B cell (primary cell): ENCODE measurements around the gene KCNJ14. TPM values are rescaled to one million over a fixed set of nuclear protein-coding genes. Genes with fewer than 3 reads are reported as not detected.

ENCODE experiments used
- ATAC-seq: fragments of 200-7000 bp; cut with Tn5 transposase; one replicate; pipeline ENCODE4 v1.10.0; 2021; ENCODE audit warnings: low read depth, mild to moderate bottlenecking, moderate number of reproducible peaks, moderate library complexity
- CTCF ChIA-PET: fragments of 350-600 bp; sonication (Branson Sonifier 250); formaldehyde crosslinking; loops from one replicate; lab custom pipeline; 2021; ENCODE audit warnings: antibody characterized with exemption, inconsistent platforms; lab: Charles Lee
- POLR2A ChIA-PET: fragments of 350-600 bp; sonication (Branson Sonifier 250); formaldehyde crosslinking; loops from one replicate; lab custom pipeline; 2021; ENCODE audit warnings: antibody characterized with exemption; lab: Charles Lee
- DNase-seq: peaks from one replicate; pipeline ENCODE4 v3.0.0; 2013
- H2AFZ ChIP-seq: 2 replicates; pipeline ENCODE4 v1.6.1; 2012; ENCODE audit warnings: mild to moderate bottlenecking, low read depth, low read length; ENCODE audit not compliant: insufficient read depth, poor library complexity, severe bottlenecking
- H3K27ac ChIP-seq, 2 donors: 1 replicate in 1 of 2; 2 replicates in 1 of 2; pipeline ENCODE4 v1.5.1; 2012 to 2013; ENCODE audit warnings: low read length in 2 of 2, mild to moderate bottlenecking in 2 of 2, moderate library complexity in 1 of 2
- H3K27me3 ChIP-seq, 4 experiments: fragments of 200-600 bp in 1 of 4; sonication (generic) in 1 of 4; replicated peaks in 1 of 4; 1 replicate in 2 of 4; 2 replicates in 2 of 4; pipeline versions ENCODE4 v1.6.1 to v1.7.0; 2013 to 2016; ENCODE audit warnings: low read length in 3 of 4, mild to moderate bottlenecking in 2 of 4, mixed read lengths in 1 of 4, moderate library complexity in 1 of 4; ENCODE audit not compliant: insufficient read depth in 4 of 4, control insufficient read depth in 3 of 4; ENCODE audit errors: control extremely low read depth in 1 of 4
- H3K36me3 ChIP-seq, 2 experiments: replicated peaks in 1 of 2; 1 replicate in 1 of 2; 2 replicates in 1 of 2; pipeline versions ENCODE4 v1.6.1 to v1.7.1; 2013; ENCODE audit warnings: low read length in 1 of 2; ENCODE audit not compliant: insufficient read depth in 2 of 2, control insufficient read depth in 1 of 2; ENCODE audit errors: control extremely low read depth in 1 of 2, extremely low read depth in 1 of 2
- H3K4me1 ChIP-seq, 2 donors: fragments of 200-600 bp in 1 of 2; sonication (generic) in 1 of 2; 1 replicate in 1 of 2; 2 replicates in 1 of 2; pipeline versions ENCODE4 v1.5.1 to v1.6.1; 2013 to 2017; ENCODE audit warnings: low read length in 2 of 2; ENCODE audit not compliant: control insufficient read depth in 2 of 2, insufficient read depth in 2 of 2
- H3K4me2 ChIP-seq: replicated peaks from 2 replicates; pipeline ENCODE3; 2012; ENCODE audit warnings: mild to moderate bottlenecking, low read depth, low read length; ENCODE audit not compliant: poor library complexity, severe bottlenecking
- H3K4me3 ChIP-seq, 5 experiments: fragments of 200-600 bp in 1 of 5; sonication (generic) in 1 of 5; 1 replicate in 3 of 5; 2 replicates in 2 of 5; pipeline versions ENCODE4 v1.5.1 to v1.7.0; 2011 to 2016; ENCODE audit warnings: low read length in 4 of 5, mild to moderate bottlenecking in 4 of 5, low read depth in 2 of 5, control low read depth in 1 of 5, moderate library complexity in 1 of 5; ENCODE audit not compliant: insufficient read depth in 1 of 5; ENCODE audit errors: control extremely low read depth in 1 of 5, extremely low read depth in 1 of 5
- H3K79me2 ChIP-seq: fragments of 200-600 bp; sonication (generic); one replicate; pipeline ENCODE4 v1.6.0; 2016; ENCODE audit warnings: low read length; ENCODE audit not compliant: control insufficient read depth, insufficient read depth
- H3K9ac ChIP-seq: fragments of 200-600 bp; sonication (generic); 2 replicates; pipeline ENCODE4 v1.6.1; 2017; ENCODE audit warnings: mild to moderate bottlenecking, low read length, moderate library complexity
- H3K9me3 ChIP-seq, 3 donors: one replicate each; pipeline versions ENCODE4 v1.6.1 to v1.7.1; 2013; ENCODE audit warnings: low read length in 2 of 3; ENCODE audit not compliant: control insufficient read depth in 2 of 3, insufficient read depth in 1 of 3; ENCODE audit errors: control extremely low read depth in 1 of 3
- H4K20me1 ChIP-seq: 2 replicates; pipeline ENCODE4 v1.6.0; 2012; ENCODE audit warnings: mild to moderate bottlenecking, low read length; ENCODE audit not compliant: insufficient read depth, control insufficient read depth, poor library complexity, severe bottlenecking
- H3K27ac Mint-ChIP-seq: one replicate; pipeline ENCODE4 v1.8.0; 2021; ENCODE audit warnings: mixed read lengths
- H3K27me3 Mint-ChIP-seq: one replicate; pipeline ENCODE4 v1.8.0; 2021; ENCODE audit warnings: mixed read lengths
- H3K4me1 Mint-ChIP-seq: one replicate; pipeline ENCODE4 v1.8.0; 2021; ENCODE audit warnings: mixed read lengths
- H3K4me3 Mint-ChIP-seq: one replicate; pipeline ENCODE4 v1.8.0; 2021; ENCODE audit warnings: mixed read lengths
- H3K9me3 Mint-ChIP-seq: one replicate; pipeline ENCODE4 v1.8.0; 2022; ENCODE audit warnings: mixed read lengths; ENCODE audit not compliant: insufficient read depth
- EZH2 ChIP-seq: IDR thresholded peaks from 2 replicates; pipeline ENCODE4 v1.6.1; 2012; ENCODE audit warnings: borderline replicate concordance, low read depth, mild to moderate bottlenecking, moderate library complexity, low read length; ENCODE audit not compliant: insufficient read depth, poor library complexity, severe bottlenecking
- WGBS: methylation state at CpG from one replicate; pipeline ENCODE4 v1.1.5; 2013; ENCODE audit warnings: missing lambda C conversion rate; ENCODE audit not compliant: insufficient coverage; 5-methylcytosine and 5-hydroxymethylcytosine counted together
- intact Hi-C: fragments of 100-400 bp; cut with micrococcal nuclease; formaldehyde crosslinking; loops from one replicate; pipeline ENCODE4 v1.10.0; 2022
- polyA plus RNA-seq: library from polyadenylated mRNA; depleted of rRNA; stranded (reverse); fragments of >200 nt; gene quantifications from 2 replicates; pipeline ENCODE4 v1.2.3, GENCODE V29; 2012
- total RNA-seq, 2 donors: library from RNA; stranded (reverse); fragments of 120-200 nt in 1 of 2; gene quantifications; 1 replicate in 1 of 2; 2 replicates in 1 of 2; pipeline versions ENCODE4 v1.2.3 to v1.2.4, GENCODE V29; 2013 to 2022
- TF ChIP-seq, protein P1 (sequence below): fragments of 200-600 bp; IDR thresholded peaks from one replicate; pipeline ENCODE4 v1.8.0; 2022; ENCODE audit warnings: antibody characterized with exemption, mild to moderate bottlenecking

KCNJ14 gene
- total and polyA plus RNA-seq, 2 donors (not counting 1 experiment from before 2014, with no cell fraction given) = 1.5 to 2.3 TPM

DNA sequence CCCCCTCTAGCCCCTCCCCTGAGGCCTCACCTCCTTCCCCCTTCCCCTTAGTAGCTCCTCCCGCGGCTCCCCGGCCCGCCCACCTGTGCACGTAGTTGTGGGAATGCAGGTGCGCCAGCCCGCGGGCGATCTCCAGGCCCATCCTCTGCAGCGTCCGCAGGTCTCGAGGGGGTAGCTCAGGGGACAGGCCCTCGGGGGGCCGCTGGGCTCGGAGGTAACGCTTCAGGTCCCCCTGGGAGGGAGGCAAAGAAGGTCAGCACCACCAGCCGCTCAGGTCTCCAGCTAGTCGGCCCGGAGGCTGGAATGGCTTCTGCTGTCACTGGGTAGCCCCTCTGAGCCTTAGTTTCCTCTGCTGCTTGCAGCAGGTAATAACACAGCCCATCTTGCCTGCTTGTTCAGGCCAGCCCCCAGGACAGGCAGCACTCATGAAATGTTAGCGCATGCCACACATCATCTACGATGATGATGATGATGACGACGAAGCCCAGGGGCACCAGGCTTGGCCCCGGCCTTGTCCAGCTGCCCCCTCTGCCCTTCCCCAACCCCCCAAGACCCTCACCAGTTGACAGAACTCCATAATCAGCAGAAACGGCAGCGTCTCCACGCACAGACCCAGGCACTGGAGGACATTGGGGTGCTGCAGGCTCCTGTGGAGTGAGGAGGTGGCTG lies 47.1 kb downstream of the KCNJ14 start:
- H3K4me2 ChIP-seq = peak overlapping the region; percentile 81
- 11% methylated on average over 21 of the region's 27 CpGs for WGBS

More for the DNA sequence above, 47.1 kb downstream of the KCNJ14 start:
- peaks cover 3% of the 10 kb centered on the region for H3K27me3 Mint-ChIP-seq
- no peaks in the 10 kb centered on the region for H3K36me3 ChIP-seq
- ChIA-PET POLR2A (interaction anchor here (0.6 to 1.4 kb wide), 8 partner anchors 8 to 1001 kb away, joined by 3 to 6 read pairs (median 4); partner anchors contain the start of genes SYNGR4 and TMEM143), CTCF (interaction anchor here (0.9 to 1.0 kb wide), 2 partner anchors 13 to 86 kb away, joined by 4 to 6 read pairs; no protein-coding TSS in a partner anchor)
- no peaks in the 10 kb centered on the region for H3K9me3 Mint-ChIP-seq
- peak; percentile 85 for DNase-seq
- H3K4me1 ChIP-seq = peaks cover 27 to 31% of the 10 kb centered on the region in 2 donors
- intact Hi-C loops = loop anchor here (1.0 kb wide), 1 partner anchor 9 kb away; no protein-coding TSS in a partner anchor
- peak overlapping the region in 1 of 2 donors; percentile 33 for H3K27ac ChIP-seq
- peak; percentile 72 for ATAC-seq
- H3K4me3 ChIP-seq = peak overlapping the region in 3 of 5 experiments; percentile 12 to 23 (median 17)
- H3K79me2 ChIP-seq = no peaks in the 10 kb centered on the region
- peaks cover 0 to 14% (median 0%) of the 10 kb centered on the region in 3 donors for H3K9me3 ChIP-seq
- H3K9ac ChIP-seq = no peak overlapping the region
- H4K20me1 ChIP-seq = no peaks in the 10 kb centered on the region
- H3K27ac Mint-ChIP-seq = peak overlapping the region; percentile 38
- TF ChIP-seq, protein P1, sequence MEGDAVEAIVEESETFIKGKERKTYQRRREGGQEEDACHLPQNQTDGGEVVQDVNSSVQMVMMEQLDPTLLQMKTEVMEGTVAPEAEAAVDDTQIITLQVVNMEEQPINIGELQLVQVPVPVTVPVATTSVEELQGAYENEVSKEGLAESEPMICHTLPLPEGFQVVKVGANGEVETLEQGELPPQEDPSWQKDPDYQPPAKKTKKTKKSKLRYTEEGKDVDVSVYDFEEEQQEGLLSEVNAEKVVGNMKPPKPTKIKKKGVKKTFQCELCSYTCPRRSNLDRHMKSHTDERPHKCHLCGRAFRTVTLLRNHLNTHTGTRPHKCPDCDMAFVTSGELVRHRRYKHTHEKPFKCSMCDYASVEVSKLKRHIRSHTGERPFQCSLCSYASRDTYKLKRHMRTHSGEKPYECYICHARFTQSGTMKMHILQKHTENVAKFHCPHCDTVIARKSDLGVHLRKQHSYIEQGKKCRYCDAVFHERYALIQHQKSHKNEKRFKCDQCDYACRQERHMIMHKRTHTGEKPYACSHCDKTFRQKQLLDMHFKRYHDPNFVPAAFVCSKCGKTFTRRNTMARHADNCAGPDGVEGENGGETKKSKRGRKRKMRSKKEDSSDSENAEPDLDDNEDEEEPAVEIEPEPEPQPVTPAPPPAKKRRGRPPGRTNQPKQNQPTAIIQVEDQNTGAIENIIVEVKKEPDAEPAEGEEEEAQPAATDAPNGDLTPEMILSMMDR = no peak
- no peak for TF ChIP-seq EZH2
- H3K4me3 Mint-ChIP-seq = peak overlapping the region; percentile 44
- peaks cover 0 to 29% (median 11%) of the 10 kb centered on the region in 4 experiments for H3K27me3 ChIP-seq
- peak overlapping the region; percentile 79 for H2AFZ ChIP-seq
- peaks cover 21% of the 10 kb centered on the region for H3K4me1 Mint-ChIP-seq
